ENCODE data around the gene PCDHB4. TPM values are rescaled to one million over a fixed set of nuclear protein-coding genes. Genes with fewer than 3 reads are reported as not detected.

The PCDHB4 gene
- total and polyA plus RNA-seq, 10 of the 15 experiments (the other 5 are each of a cell fraction or from before 2014, with no cell fraction given): not detected

DNA sequence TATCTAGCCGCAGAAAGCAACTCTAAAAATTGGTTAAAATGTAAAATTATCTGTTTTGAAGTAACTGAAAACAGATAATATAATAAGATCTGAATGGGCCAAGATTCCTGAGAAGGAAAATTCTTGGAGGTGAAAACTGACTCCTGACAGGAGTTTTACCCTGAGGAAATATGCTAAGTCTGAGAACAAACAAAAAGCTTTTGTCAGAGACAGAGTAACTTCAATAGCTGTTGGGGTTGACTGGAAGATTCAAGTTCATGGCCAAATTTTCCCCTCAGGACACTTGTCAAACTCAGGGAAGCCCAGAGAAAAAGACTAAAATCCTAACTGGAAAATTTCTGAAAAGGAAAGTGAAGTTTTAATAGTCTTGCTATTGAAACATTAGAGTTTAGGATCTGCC is 5.7 kb downstream of the PCDHB4 start:
- FAIRE-seq (no peak), DNase-seq (ENCODE audit: low read depth, low spot score) (no peak), ATAC-seq (no peak)
- ChIA-PET RAD21 (ENCODE audit: unreplicated experiment) (no interaction called here), POLR2A (no interaction called here), SMC1A (ENCODE audit: uncharacterized antibody, unreplicated experiment) (no interaction called here), CTCF (no interaction called here)
- Histone ChIP-seq H2AFZ (ENCODE audit: control insufficient read depth, low read depth, low read length) (no peak overlapping the region), H3K4me2 (ENCODE audit: control insufficient read depth, insufficient read depth) (no peak overlapping the region), H3K4me1 (ENCODE audit: control insufficient read depth, insufficient read depth, low read length) (no peaks in the 10 kb centered on the region), H3K9ac (ENCODE audit: control insufficient read depth, insufficient read depth, low read length) (no peak overlapping the region), H3K27me3 (replicated peaks in 1 of 2; ENCODE audit: control insufficient read depth in 2 of 2, insufficient read depth in 2 of 2, low read length in 1 of 2) (no peaks in the 10 kb centered on the region), H3K9me3 (replicated peaks; ENCODE audit: control insufficient read depth, insufficient read depth, low read length) (no peaks in the 10 kb centered on the region; the same call in 2 of the 3 replicates), H4K20me1 (ENCODE audit: control insufficient read depth, insufficient read depth) (no peaks in the 10 kb centered on the region), H3K27ac (ENCODE audit: control insufficient read depth, insufficient read depth) (no peak overlapping the region), H3K79me2 (ENCODE audit: control insufficient read depth, insufficient read depth, low read length) (no peaks in the 10 kb centered on the region), H3K36me3 (ENCODE audit: control insufficient read depth in 2 of 2, insufficient read depth in 2 of 2, low read length in 1 of 2) (no peaks in the 10 kb centered on the region), H3K4me3 (no peak overlapping the region)
- no peak for TF ChIP-seq SIX5 (IDR thresholded peaks at IDR 0.05; ENCODE audit: low read depth, low read length, severe bottlenecking)
- no TSS peak for BruUV-seq (replicated peaks)
- in situ Hi-C loops (cut with MboI) (no loop called here), intact Hi-C loops (cut with micrococcal nuclease; ENCODE audit: unreplicated experiment) (no loop called here)
- WGBS (ENCODE audit: insufficient coverage, insufficient replicate concordance, low lambda C conversion rate, missing lambda C conversion rate): 80% methylated on average over 1 of the region's 1 CpG

GRCh38 chr5:141135030-141135717 is 13.6 kb downstream of the PCDHB4 start, which contains the start of gene PCDHB5:
TSS of gene PCDHB5 (plus strand) at chr5:141135206. CDS start at chr5:141135435, 229 bp downstream.
- ChIA-PET SMC1A (ENCODE audit: uncharacterized antibody, unreplicated experiment) (no interaction called here), RAD21 (ENCODE audit: unreplicated experiment) (no interaction called here), POLR2A (no interaction called here), CTCF (no interaction called here)
- ATAC-seq (no peak), FAIRE-seq (no peak), DNase-seq (ENCODE audit: low read depth, low spot score) (no peak)
- no peak within 1 kb of the TSS for H3K27ac ChIP-seq (ENCODE audit: control insufficient read depth, insufficient read depth)
- H3K4me3 ChIP-seq: no peak within 1 kb of the TSS
- no TSS peak for BruUV-seq (replicated peaks)
- H4K20me1 ChIP-seq (ENCODE audit: control insufficient read depth, insufficient read depth): no peaks in the 10 kb centered on the region
- H3K9me3 ChIP-seq (replicated peaks; ENCODE audit: control insufficient read depth, insufficient read depth, low read length): no peaks in the 10 kb centered on the region; the same call in 2 of the 3 replicates
- no peaks in the 10 kb centered on the region for H3K36me3 ChIP-seq (ENCODE audit: control insufficient read depth in 2 of 2, insufficient read depth in 2 of 2, low read length in 1 of 2)
- no peak within 1 kb of the TSS for H3K9ac ChIP-seq (ENCODE audit: control insufficient read depth, insufficient read depth, low read length)
- no peak within 1 kb of the TSS for H2AFZ ChIP-seq (ENCODE audit: control insufficient read depth, low read depth, low read length)
- H3K4me2 ChIP-seq (ENCODE audit: control insufficient read depth, insufficient read depth): no peak within 1 kb of the TSS
- in situ Hi-C loops (cut with MboI): no loop called here
- 0 out of 2 replicates have a peak, but pooled peaks have one; percentile 11 for TF ChIP-seq RAD21 (IDR thresholded peaks at IDR 0.05; ENCODE audit: insufficient read depth, low read depth, low read length)
- TF ChIP-seq ASH2L (IDR thresholded peaks at IDR 0.05; ENCODE audit: borderline replicate concordance, low read depth): no peak
- TF ChIP-seq CTCF (IDR thresholded peaks at IDR 0.05 in 2 of 3, conservative IDR thresholded peaks at IDR 0.05 in 1 of 3; ENCODE audit: control insufficient read depth in 2 of 3, extremely low read depth in 1 of 3, insufficient read depth in 1 of 3, low read depth in 3 of 3, low read length in 3 of 3): 0 out of 6 replicates have a peak, but pooled peaks of 1 of the 3 experiments have one; percentile 1
- intact Hi-C loops (cut with micrococcal nuclease; ENCODE audit: unreplicated experiment): no loop called here
- no peaks in the 10 kb centered on the region for H3K79me2 ChIP-seq (ENCODE audit: control insufficient read depth, insufficient read depth, low read length)
- 57% methylated on average over 22 of the region's 22 CpGs for WGBS (ENCODE audit: insufficient coverage, insufficient replicate concordance, low lambda C conversion rate, missing lambda C conversion rate)
- H3K27me3 ChIP-seq (replicated peaks in 1 of 2; ENCODE audit: control insufficient read depth in 2 of 2, insufficient read depth in 2 of 2, low read length in 1 of 2): no peaks in the 10 kb centered on the region
- H3K4me1 ChIP-seq (ENCODE audit: control insufficient read depth, insufficient read depth, low read length): no peaks in the 10 kb centered on the region
